Activated CD8-positive, alpha-beta memory T cell treated with anti-CD3 and anti-CD28 coated beads for 48 hours (primary cell): ENCODE measurements around the gene D2HGDH.
A peak's percentile ranks its signal among the peaks of the same experiment; 100 is the strongest.
"Not testable (repeated sequence)": the region's sequence is repeated elsewhere in the genome, so short reads cannot be mapped to it uniquely, and the experiment has no call there.

ENCODE experiments used
- DNase-seq, 3 experiments: peaks; one replicate each; pipeline ENCODE4 v3.0.0-alpha.2; 2020; ENCODE audit warnings: low read depth in 2 of 3, low spot score in 2 of 3

Gene D2HGDH

DNA sequence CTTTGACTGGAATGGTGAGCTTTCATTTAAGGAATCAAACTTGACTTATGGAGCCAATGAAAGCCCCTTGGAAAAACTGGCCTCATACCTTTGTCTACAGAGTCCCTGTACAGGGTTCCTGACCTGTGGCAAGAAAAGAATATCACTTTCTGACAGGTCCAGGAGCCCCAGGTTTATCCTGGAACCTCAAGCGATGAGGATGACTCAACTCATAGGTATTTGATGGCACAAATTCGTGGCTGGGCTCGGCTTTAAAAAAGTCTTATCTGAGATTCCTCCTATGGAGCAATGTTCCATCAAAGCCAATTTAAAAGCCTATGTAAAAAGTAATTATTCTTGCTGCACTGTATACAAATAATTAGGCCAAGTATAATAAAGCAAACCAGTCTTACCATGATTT lies 57.0 kb downstream of the D2HGDH start:
- DNase-seq = not testable (repeated sequence)

DNA sequence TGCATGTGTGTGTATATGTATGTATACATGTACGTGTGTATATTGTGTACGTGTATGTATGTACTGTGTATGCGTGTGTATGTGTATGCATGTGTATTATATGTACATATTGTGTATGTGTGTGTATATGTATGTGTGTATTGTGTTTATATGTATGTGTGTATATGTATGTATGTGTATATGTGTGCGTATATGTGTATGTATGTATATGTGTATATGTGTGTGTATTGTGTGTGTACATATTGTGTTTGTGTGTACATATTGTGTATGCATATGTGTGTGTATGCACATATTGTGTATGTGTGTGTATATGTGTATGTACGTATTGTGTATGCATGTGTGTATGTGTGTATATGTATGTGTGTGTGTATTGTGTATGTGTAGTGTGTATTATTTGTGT lies 59.0 kb downstream of the D2HGDH start:
- no peak for DNase-seq

DNA sequence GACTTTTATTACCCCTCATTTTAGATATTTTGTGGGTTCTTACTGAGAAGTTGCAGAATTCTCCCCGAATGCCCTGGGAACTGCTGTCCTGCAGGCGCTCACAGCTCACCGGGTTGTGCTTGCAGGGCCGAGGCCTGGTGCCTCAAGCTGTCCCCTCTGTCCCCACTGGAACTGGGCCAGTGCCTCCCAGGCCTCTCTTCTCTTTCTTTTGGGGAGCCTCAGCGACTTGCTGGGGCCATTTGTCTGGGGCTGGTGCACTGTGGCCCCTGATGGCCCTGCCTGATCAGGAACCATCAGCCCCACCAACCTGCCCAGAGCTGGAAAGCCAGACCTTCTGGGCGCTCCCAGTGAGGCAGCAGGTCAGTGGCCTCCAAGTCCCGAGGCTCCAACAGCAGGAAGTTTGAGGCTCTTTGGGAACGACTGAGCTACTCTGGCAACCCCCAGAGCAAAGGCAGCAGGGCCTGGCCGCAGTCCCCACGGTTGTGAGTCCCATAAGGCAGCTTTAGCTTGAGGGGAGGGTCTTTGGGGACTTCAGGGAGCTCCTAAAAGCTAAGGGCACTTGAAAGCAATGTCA lies 59.9 kb downstream of the D2HGDH start:
- DNase-seq = no peak

DNA sequence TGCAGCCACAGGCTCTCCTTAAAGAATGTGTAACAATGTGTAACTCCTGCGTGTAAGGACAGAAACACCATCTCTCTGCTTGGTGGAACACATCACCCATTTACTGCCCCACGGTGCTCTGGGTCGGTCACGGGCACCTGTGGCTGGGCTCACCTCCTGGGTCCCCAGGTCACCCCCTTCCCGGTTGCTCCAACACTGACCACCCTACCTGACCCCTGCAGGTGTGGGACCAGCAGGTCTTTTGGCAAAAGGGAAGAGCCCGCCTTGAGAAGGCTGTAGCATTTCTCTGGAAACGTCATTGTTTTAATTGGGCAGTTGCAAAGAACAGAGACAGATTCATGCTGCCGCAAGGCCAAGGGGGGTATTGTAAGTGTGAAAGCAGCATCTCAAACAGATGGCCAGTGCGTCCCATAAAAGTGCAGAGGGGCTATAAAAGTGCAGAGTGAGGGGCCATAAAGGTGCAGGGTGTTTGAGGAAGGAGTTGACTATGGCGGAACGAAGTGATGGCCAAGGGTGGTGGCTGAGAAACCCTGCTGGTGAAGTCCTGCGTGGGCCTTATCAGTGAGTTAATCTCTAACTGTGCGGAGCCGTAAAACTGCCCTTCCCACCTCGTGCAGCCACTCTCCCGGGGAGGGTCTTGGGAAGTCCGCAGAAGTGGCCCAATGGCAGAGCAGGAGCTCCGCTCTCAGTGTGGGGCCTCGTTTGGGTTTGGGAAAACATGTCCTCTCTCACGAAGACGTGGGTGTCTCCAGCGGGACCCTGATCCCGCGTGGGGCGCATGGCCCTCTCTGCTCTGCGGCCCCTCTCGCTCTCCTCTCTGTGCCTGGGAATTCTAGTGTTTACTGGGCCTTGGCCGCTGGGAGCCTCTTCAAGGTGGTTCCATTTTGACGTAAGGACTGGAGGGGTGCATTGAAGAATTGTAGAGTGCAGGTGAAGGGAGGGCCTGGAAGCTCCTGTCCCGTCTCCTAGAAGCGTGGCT lies 60.9 kb downstream of the D2HGDH start:
- no peak for DNase-seq

DNA sequence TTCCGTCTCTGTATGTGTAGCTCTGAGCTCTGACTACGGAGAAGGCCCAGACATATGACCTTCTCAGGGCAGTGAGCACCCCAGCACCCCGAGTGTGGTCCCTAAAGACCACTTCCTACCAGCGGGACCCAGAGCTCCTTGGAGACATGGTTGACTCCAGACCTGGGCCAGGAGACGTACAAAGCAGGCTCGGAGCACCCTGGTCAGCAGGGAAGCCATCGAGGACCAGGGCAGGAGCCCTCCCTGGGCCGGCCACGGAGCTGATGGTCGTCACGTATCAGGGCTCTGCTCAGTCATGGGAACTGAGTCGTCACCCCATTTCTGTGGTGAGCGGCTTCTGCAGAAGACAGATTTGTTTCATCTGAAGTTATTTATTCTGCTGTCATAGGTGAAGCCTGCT lies 61.8 kb downstream of the D2HGDH start:
- DNase-seq = no peak

DNA sequence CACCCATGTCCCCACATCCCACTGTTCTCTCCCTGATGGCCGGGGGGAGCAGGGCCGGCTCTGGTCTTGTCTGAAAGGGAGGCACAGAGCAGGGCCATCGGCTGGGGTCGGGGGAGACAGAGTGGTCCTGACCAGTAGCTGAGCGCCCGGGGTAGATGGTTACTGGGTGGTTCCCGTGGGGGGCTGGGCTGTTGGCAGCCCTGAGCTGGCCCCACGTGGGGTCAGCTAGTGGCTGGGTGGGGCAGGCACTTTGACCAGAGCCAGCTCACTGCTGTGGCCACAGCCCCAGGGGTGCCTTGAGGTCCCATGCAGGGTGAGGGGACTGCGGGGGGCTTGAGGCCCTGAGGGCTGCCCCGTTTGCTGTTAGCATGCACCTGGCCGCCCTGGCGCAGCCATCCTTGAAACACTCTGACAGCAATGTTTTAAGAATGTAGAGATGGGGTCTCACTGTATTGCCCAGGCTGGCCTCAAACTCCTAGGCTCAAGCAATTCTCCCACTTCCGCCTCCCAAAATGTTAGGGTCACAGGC lies 62.2 kb downstream of the D2HGDH start:
- DNase-seq = no peak

DNA sequence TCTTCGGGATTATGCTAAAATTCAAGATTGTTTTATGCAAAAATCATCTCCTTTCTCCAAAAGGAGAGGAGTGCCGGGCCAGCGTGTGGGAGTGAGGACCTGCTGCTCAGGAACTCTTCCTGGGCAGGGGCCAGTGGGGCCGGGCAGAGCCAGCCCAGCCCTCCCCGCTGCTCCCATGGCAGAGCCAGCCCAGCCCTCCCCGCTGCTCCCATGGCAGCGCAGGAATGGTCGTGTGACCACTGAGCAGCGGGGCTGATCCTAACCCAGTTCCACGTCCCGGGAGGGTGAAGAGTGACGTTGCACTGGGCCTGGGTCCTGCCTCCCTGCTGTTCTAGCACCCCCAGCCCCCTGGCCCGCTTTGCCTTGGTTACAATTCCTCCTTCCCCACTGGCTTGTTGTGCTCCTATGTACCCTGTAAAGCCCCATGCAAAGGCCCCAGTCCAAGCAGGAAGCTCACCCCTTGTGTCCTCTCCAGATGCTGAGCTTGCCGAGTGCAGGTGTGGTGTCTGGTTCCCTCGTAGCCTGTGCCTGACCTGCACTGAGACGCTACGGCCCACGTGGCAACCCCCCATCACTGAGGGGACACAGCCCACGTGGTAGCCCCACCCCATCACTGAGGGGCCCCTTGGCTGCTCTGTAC lies 63.1 kb downstream of the D2HGDH start:
- DNase-seq = no peak

DNA sequence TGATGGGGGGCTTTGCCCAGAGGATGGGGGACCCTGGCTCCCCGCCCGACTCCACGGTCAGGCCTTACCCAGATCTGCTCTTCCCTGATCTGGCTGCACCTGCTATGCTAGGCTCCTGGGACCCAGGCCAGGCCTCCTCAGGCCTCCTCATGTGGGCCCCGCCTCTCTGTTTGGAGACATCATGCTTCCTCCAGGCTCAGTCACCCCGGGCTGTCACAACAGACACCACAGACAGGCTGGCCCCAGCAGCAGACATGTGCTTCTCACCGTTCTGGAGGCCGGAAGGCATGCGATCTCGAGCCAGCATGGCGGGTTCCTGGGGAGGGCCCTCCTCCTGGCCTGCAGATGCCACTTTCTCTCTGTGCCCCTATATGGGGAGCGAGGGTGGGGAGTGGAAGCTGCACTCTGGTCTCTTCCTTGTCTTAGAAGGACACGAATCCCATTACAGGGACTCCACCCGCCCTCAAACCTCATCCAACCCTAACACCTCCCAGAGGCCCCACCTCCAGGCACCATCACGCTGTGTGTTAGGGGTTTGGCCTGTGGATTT lies 63.7 kb downstream of the D2HGDH start:
- DNase-seq = no peak

DNA sequence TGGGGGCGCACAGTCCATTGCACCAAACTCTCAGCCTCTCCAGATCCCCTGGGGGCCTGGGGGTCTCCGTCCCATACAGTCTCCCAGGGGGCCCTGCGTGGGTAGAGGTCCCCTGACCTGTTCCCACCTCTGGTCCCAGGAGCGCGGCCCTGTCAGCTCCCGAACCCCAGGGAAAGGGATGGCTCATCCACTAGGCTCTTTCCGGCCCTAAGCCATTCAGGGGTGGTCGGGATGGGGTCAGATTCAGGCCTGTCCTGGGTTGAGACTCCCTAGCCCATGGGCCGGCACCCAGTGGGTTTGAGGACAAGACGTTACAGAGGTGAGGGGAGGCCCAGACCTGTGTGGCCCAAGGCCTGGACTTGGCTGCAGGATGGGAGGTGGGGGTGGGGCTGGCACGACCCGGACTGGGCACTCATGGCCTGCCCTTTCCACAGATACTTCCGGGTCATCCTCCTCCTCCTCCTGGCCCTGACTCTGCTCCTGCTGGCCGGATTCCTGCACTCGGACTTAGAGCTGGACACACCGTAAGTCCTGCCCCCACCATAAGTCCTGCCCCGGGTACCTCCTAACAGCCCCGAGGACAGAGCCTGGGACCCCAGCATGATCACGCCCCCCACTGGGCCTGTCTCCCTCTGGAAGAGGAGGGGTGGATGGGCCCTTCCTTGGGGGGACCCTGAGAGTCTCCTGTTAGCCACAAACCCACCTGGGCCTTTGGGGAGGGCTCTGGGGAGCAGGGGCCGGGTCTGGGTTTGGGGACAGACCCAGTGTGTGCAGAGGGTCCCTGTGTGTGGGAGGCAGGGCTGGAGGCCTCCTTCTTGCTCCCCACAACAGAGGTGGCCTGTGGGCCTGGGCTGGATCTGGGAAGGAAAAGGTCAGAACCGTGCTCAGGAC lies 64.4 kb downstream of the D2HGDH start:
- DNase-seq = no peak

DNA sequence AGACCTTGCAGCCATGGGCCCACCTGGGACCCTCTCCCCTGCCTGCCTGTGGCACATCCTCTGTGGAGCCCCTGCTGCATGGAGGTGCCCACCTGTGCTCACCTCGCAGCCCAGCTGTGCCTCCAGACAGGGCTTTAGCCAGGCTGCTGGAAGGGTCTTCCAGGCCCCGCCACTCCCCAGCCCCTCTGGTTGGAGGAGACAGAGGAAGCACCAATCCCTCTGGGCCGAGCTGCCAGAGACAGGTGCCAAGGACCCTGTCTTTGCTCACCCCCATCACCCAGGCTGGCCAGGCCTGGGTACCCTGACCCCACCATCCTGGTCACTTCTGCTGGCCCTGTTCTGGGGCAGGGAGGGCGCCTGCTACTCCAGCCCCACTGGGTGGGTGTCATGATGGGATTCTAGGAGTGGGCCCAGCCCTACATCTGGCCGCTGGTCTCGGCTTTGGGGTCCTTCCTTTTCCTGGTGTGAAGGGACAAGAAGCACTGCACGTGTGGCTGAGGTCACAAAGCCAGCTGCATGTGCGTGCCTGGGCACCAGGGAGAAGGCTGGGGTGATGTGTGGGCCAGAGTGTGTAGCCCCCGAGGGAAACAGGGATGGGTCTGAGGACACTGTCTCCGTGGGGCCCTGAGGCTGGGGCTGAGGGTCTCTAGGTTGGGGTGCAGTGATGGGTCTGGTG lies 65.2 kb downstream of the D2HGDH start:
- DNase-seq = no peak

DNA sequence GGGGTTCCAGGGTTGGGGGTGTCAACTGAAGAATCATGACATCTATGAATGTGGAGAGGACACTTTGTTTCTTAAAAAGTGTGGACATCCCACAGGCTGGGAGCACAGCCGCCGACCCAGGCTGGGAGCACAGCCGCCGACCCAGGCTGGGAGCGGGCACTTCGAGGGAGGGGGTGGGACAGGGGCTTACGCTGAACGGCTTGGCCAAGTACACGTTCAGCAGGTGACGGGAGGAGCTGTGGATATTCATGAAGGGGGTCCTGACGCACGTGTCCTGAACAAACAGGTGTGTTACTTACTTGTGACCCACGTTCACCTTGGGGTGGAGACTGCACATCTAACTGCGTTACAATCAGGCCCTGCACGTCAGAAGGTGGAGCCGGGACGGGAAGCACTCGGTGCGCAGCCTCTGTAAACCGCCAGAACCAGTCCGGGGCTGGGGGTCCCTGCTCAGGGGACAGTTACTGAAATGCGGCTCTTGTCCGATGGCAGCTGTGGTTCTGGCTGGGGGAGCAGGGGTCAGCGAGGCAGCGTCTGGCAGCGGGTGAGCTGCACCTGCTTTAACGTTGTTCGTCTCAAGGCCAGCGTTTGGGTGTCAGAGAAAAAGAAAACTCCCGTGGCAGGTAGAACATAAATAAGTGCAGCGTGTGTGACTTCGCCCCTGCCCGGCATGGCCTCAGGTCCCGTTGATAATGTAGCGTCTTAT lies 65.9 kb downstream of the D2HGDH start:
- DNase-seq = not testable (repeated sequence)

DNA sequence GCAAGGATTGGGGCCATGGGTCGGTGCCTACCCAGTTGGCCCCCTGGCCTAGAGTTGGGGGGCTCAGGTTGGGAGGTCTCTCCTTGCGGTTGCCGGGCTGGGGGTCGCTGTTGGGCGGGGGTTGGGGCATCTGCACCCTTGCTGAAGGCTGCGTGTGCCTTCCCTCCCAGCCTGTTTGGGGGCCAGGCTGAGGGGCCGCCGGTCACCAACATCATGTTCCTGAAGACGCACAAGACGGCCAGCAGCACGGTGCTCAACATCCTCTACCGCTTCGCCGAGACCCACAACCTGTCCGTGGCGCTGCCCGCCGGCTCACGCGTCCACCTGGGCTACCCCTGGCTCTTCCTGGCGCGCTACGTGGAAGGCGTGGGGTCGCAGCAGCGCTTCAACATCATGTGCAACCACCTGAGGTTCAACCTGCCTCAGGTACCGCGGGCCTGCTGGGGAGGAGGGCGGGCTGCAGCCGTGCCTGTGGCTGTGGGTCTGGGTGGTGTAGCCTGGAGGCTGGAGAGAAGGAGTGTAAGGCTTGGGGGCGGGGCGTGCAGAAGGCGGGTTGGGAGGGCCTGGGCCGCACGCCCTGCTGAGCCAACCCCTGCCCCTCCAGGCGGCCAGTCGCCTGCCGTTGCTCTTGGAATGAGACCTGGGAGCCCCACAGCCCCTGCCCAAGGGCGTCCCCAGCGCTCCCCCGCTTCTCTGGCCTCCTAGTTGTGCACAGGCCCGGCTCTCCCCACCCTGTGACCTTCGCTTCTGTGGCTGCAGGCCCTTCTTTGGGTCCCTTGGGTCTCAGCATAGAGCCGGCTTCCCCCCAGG lies 67.4 kb downstream of the D2HGDH start:
- no peak for DNase-seq

DNA sequence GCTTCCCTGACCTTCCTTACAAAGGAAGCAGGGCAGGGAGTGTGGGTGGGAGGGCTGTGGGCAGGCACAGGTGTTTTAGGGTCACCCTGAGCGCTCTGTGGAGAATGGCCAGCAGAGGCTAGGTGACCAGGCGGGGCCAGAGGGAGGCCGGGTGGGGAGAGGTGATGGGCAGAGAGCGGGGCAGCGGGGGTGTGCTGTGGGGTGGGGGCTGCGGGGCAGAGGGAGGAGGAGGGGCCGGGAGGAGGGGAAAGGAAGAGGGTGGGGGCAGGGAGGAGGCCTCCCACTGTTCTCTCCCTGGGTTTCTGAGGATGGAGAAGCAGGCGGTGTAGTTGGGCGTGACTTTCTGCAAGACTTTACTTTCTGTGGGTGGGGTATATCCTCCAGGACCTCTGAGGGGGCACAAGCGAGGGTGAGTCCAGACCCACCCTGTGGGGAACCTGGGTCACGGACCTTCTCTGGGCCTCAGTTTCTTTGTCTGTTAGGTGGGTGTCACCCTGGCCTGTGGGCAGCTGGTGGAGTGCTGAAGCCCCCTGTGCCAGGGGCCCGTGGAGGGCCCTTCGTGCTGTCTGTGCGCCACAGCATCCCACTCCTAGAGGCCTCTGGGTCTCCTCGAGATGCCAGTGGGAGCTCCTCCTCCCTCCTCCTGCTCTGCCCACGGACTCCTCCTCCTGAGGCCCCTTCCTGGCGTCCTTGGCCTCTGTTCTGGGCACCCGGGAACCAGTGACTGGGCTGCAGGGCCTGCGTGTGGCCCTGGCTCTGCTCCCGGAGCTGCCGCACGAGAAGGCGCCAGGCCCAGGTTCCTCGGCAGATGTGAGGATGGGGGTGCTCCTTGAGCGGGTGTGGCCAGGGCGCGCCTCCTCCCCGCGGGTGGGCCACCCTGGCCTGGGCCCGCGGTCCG lies 68.2 kb downstream of the D2HGDH start:
- DNase-seq = no peak

DNA sequence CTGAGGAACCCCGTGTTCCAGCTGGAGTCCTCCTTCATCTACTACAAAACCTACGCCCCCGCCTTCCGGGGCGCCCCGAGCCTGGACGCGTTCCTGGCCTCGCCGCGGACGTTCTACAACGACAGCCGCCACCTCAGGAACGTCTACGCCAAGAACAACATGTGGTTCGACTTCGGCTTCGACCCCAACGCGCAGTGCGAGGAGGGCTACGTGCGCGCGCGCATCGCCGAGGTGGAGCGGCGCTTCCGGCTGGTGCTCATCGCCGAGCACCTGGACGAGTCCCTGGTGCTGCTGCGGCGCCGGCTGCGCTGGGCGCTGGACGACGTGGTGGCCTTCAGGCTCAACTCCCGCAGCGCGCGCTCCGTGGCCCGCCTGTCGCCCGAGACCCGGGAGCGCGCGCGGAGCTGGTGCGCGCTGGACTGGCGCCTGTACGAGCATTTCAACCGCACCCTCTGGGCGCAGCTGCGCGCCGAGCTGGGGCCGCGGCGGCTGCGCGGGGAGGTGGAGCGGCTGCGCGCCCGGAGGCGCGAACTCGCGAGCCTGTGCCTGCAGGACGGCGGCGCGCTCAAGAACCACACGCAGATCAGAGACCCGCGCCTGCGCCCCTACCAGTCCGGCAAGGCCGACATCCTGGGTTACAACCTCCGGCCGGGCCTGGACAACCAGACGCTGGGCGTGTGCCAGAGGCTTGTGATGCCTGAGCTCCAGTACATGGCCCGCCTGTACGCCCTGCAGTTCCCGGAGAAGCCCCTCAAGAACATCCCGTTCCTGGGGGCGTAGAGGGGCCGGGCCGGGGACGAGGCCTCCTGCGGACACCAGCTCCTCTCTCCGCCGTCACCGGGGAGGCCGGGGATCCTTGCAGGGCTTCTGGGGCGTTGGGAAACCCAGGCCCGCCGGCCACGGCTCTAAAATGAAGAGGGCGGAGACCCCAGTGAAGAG lies 69.2 kb downstream of the D2HGDH start:
- DNase-seq = peak; percentile 20 to 45 (median 32)

DNA sequence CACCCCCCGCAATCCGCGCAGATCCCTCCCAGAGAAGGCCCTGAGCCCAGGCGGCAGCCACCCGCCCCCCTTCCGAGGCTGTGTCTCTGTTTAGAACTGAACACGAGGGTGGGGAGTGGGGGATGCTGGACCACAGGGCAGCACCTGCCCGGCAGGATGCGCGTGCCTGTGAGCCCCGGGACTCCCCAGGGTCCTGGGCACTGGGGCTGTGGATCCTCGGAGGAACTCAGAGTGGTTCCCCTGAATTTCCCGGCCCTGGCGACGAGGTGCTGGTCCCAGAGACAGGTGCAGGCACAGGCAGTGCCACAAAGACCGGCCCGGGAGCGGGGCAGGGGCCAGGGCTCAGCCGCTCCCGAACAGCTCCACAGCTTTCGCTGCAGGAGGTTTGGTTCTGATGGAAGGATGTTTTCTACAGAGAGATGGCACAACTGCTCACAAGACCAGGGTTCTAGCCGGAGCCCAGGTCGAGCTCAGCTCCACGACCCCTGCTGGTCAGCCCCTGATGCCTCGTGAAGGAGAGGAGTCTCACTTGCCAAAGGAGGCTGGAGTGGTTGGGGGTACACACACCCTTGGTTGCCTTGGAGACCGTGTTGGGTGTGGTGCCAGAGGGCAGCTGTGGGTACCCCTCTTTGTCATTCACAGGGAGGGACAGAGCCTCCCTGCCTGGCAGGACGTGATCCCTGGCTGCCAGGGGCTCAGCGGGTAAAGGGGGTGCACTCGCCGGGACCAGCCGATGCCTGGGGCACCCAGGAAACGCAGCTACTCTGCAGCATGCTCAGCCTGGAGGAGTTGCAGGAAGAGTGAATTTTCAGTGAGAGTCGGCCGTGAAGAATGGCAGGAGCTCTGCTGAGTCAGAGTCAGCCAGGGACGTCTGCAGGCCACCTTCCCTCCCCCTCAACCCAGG lies 70.1 kb downstream of the D2HGDH start:
- no peak for DNase-seq
